Endothelial cell of umbilical vein (primary cell): ENCODE data around the gene MYZAP. TPM values are rescaled to one million over a fixed set of nuclear protein-coding genes. Genes with fewer than 3 reads are reported as not detected.

Experiments used
- BruUV-seq: library from RNA; stranded (reverse); fragments of 400-500 nt; replicated peaks from 2 replicates; lab custom pipeline; 2021; lab: Mats Ljungman, UMichigan
- CTCF ChIA-PET: fragments of 300-600, 350-600 bp; sonication (Branson Sonifier 250); formaldehyde crosslinking; loops from one replicate; lab custom pipeline; 2021; ENCODE audit warnings: antibody characterized with exemption, inconsistent platforms; lab: Charles Lee
- POLR2A ChIA-PET: fragments of 300-600, 350-600 bp; sonication (Branson Sonifier 250); formaldehyde crosslinking; loops from one replicate; lab custom pipeline; 2021; ENCODE audit warnings: antibody characterized with exemption, inconsistent platforms; lab: Charles Lee
- DNase-seq: peaks from one replicate; pipeline ENCODE4 v3.0.0-alpha.2; 2011; ENCODE audit warnings: low read depth, low spot score
- FAIRE-seq: peaks from 2 replicates; lab custom pipeline; 2011; peaks lifted over from hg19 to GRCh38; lab: Jason Lieb, UNC
- H2AFZ ChIP-seq: 2 replicates; pipeline ENCODE4 v1.6.0; 2012; ENCODE audit warnings: low read depth, low read length, control low read depth, inconsistent platforms
- H3K27ac ChIP-seq: 2 replicates; pipeline ENCODE4 v1.5.1; 2011; ENCODE audit warnings: low read depth, mild to moderate bottlenecking, control low read depth, low read length, moderate library complexity; ENCODE audit not compliant: insufficient read depth
- H3K27me3 ChIP-seq, 2 experiments: 2 replicates each; pipeline versions ENCODE4 v1.6.0 to v1.6.1; 2011; ENCODE audit warnings: low read length in 2 of 2, mixed read lengths in 1 of 2; ENCODE audit not compliant: control insufficient read depth in 2 of 2, insufficient read depth in 2 of 2
- H3K36me3 ChIP-seq, 2 experiments: 2 replicates in 1 of 2; 3 replicates in 1 of 2; pipeline ENCODE4 v1.5.1; 2011; ENCODE audit warnings: low read length in 2 of 2, mild to moderate bottlenecking in 1 of 2, moderate library complexity in 1 of 2; ENCODE audit not compliant: control insufficient read depth in 2 of 2, insufficient read depth in 2 of 2; ENCODE audit errors: extremely low read depth in 1 of 2
- H3K4me1 ChIP-seq: 3 replicates; pipeline ENCODE4 v1.5.1; 2011; ENCODE audit warnings: mild to moderate bottlenecking, low read length; ENCODE audit not compliant: control insufficient read depth, insufficient read depth; ENCODE audit errors: extremely low read depth
- H3K4me2 ChIP-seq: 2 replicates; pipeline ENCODE4 v1.6.1; 2011; ENCODE audit warnings: low read length, control low read depth, mixed read lengths; ENCODE audit not compliant: insufficient read depth
- H3K4me3 ChIP-seq, 3 experiments: fragments of 200-600 bp in 1 of 3; sonication (generic), shearing (Covaris generic) in 1 of 3; replicated peaks in 1 of 3; 2 replicates each; pipeline ENCODE4 v1.5.1; 2011 to 2016; ENCODE audit warnings: control low read depth in 3 of 3, low read length in 3 of 3, mild to moderate bottlenecking in 2 of 3, inconsistent platforms in 1 of 3, low read depth in 1 of 3, moderate library complexity in 1 of 3; ENCODE audit not compliant: insufficient read depth in 1 of 3
- H3K79me2 ChIP-seq: 2 replicates; pipeline ENCODE4 v1.6.0; 2012; ENCODE audit warnings: low read length, inconsistent platforms; ENCODE audit not compliant: control insufficient read depth, insufficient read depth
- H3K9ac ChIP-seq: replicated peaks from 2 replicates; pipeline ENCODE3; 2011; ENCODE audit warnings: low read length, control low read depth; ENCODE audit not compliant: insufficient read depth; ENCODE audit errors: extremely low read depth
- H3K9me1 ChIP-seq: replicated peaks from 3 replicates; pipeline ENCODE4 v1.6.0; 2011; ENCODE audit warnings: mild to moderate bottlenecking, low read length; ENCODE audit not compliant: control insufficient read depth, insufficient read depth; ENCODE audit errors: extremely low read depth
- H3K9me3 ChIP-seq: replicated peaks from 2 replicates; pipeline ENCODE4 v1.5.1; 2012; ENCODE audit warnings: low read length, inconsistent platforms; ENCODE audit not compliant: control insufficient read depth, insufficient read depth
- H4K20me1 ChIP-seq: replicated peaks from 2 replicates; pipeline ENCODE3; 2011; ENCODE audit warnings: mild to moderate bottlenecking, low read length; ENCODE audit not compliant: control insufficient read depth, insufficient read depth; ENCODE audit errors: extremely low read depth
- EZH2 ChIP-seq: IDR thresholded peaks from 2 replicates; pipeline ENCODE4 v1.6.1; 2012; ENCODE audit warnings: borderline replicate concordance, low read depth, mild to moderate bottlenecking, moderate library complexity, low read length, inconsistent platforms; ENCODE audit not compliant: severe bottlenecking
- FOS ChIP-seq: IDR thresholded peaks from 2 replicates; pipeline ENCODE4 v1.6.1; 2011; ENCODE audit warnings: mild to moderate bottlenecking, low read length, moderate library complexity, borderline replicate concordance; ENCODE audit not compliant: insufficient read depth
- GATA2 ChIP-seq: IDR thresholded peaks from 2 replicates; pipeline ENCODE4 v1.7.0; 2011; ENCODE audit warnings: low read depth, mild to moderate bottlenecking, moderate library complexity, mixed read lengths, low read length; ENCODE audit not compliant: insufficient read length, insufficient read depth
- JUN ChIP-seq: IDR thresholded peaks from 2 replicates; pipeline ENCODE4 v1.6.1; 2011; ENCODE audit warnings: borderline replicate concordance, low read depth; ENCODE audit not compliant: insufficient read length, insufficient read depth
- MYC ChIP-seq: IDR thresholded peaks from one replicate; pipeline ENCODE4 v1.6.1; 2011; ENCODE audit warnings: mild to moderate bottlenecking, low read depth, low read length
- POLR2A ChIP-seq: IDR thresholded peaks from 2 replicates; pipeline ENCODE4 v1.6.1; 2012; ENCODE audit warnings: low read depth, mild to moderate bottlenecking, control low read depth, low read length
- POLR2AphosphoS5 ChIP-seq: IDR thresholded peaks from 2 replicates; pipeline ENCODE4 v1.6.1; 2012; ENCODE audit warnings: low read depth, mild to moderate bottlenecking, control low read depth, low read length, moderate library complexity; ENCODE audit not compliant: insufficient read depth
- dilution Hi-C: fragments of 300-500 bp; cut with MboI; formaldehyde crosslinking; loops from one replicate; pipeline ENCODE4 v1.15.0; 2019; ENCODE audit warnings: low sequenced_read_pairs; ENCODE audit not compliant: extremely low pct_ligation_motif_present
- intact Hi-C: fragments of 100-400 bp; cut with micrococcal nuclease; formaldehyde crosslinking; loops from one replicate; pipeline ENCODE4 v1.10.0; 2022
- polyA plus RNA-seq, 4 experiments: library from polyadenylated mRNA; depleted of rRNA in 3 of 4; stranded (reverse) in 3 of 4; unstranded in 1 of 4; fragments of >200 nt; gene quantifications; 2 replicates each; pipeline versions ENCODE4 v1.2.1 to v1.2.3, GENCODE V29; 2011 to 2012; ENCODE audit warnings: missing spikeins in 1 of 4
- total RNA-seq: library from RNA; stranded (reverse); gene quantifications from 2 replicates; pipeline ENCODE4 v1.2.3, GENCODE V29; 2021
- TF ChIP-seq, protein P1 (sequence below), 2 donors: IDR thresholded peaks; 1 replicate in 1 of 2; 2 replicates in 1 of 2; pipeline ENCODE4 v1.5.1; 2011; ENCODE audit warnings: low read length in 2 of 2, mild to moderate bottlenecking in 2 of 2, moderate library complexity in 2 of 2, control low read depth in 1 of 2, inconsistent platforms in 1 of 2, low read depth in 1 of 2; ENCODE audit not compliant: insufficient read depth in 1 of 2; ENCODE audit errors: extremely low read depth in 1 of 2
- TF ChIP-seq, protein P2 (sequence below): IDR thresholded peaks from 2 replicates; pipeline ENCODE4 v1.6.1; 2011; ENCODE audit not compliant: insufficient read depth, insufficient read length

Gene MYZAP
- total and polyA plus RNA-seq, 2 donors (not counting 3 experiments of a cell fraction or from before 2014, with no cell fraction given) = 6.3 to 8.1 TPM

DNA sequence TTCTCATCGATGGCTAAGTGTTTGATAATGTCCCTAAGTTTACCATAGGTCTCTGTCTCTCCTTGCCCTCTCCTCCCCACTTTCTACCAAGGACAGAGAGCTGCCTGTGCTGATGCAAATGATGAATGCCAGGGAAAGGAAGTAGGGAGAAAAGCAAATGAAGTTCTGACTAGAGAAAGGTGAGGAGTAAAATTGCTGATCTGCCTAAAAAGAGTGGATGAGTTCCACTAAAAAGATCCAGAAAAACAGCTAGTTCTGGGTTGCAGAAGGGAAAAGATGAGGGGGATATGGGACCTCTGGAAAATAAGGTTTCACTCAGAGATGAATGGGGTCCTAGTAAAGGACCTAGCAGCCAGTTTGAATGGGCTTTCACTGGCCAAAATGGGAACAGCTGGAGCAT is 13.8 kb downstream of the MYZAP start:
- Histone ChIP-seq H3K9ac (no peak overlapping the region), H3K27ac (no peak overlapping the region), H3K27me3 (no peaks in the 10 kb centered on the region), H2AFZ (no peak overlapping the region), H3K4me1 (peaks cover 23% of the 10 kb centered on the region), H3K4me3 (no peak overlapping the region), H3K9me1 (no peaks in the 10 kb centered on the region), H3K9me3 (no peaks in the 10 kb centered on the region), H3K36me3 (peaks cover 0 to 13% of the 10 kb centered on the region in 2 experiments), H3K79me2 (no peaks in the 10 kb centered on the region), H4K20me1 (no peaks in the 10 kb centered on the region), H3K4me2 (no peak overlapping the region)
- FAIRE-seq = peak; percentile 57
- intact Hi-C loops (no loop called here), dilution Hi-C loops (no loop called here)
- CTCF ChIA-PET = interaction anchor here (1.4 to 1.5 kb wide), 3 partner anchors 10 to 44 kb away, joined by 3 to 5 read pairs (median 3); partner anchors contain the start of gene MYZAP
- no peak for DNase-seq
- no TSS peak for BruUV-seq
- POLR2A ChIA-PET = interaction anchor here (0.6 kb wide), 1 partner anchor 44 kb away, joined by 3 read pairs; no protein-coding TSS in a partner anchor
- TF ChIP-seq MYC (no peak), POLR2A (no peak), GATA2 (no peak), FOS (no peak), JUN (no peak), POLR2AphosphoS5 (no peak), EZH2 (no peak)
- TF ChIP-seq, protein P1, sequence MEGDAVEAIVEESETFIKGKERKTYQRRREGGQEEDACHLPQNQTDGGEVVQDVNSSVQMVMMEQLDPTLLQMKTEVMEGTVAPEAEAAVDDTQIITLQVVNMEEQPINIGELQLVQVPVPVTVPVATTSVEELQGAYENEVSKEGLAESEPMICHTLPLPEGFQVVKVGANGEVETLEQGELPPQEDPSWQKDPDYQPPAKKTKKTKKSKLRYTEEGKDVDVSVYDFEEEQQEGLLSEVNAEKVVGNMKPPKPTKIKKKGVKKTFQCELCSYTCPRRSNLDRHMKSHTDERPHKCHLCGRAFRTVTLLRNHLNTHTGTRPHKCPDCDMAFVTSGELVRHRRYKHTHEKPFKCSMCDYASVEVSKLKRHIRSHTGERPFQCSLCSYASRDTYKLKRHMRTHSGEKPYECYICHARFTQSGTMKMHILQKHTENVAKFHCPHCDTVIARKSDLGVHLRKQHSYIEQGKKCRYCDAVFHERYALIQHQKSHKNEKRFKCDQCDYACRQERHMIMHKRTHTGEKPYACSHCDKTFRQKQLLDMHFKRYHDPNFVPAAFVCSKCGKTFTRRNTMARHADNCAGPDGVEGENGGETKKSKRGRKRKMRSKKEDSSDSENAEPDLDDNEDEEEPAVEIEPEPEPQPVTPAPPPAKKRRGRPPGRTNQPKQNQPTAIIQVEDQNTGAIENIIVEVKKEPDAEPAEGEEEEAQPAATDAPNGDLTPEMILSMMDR (IDR thresholded peaks at IDR 0.05; ENCODE audit: extremely low read depth in 1 of 2, insufficient read depth in 1 of 2, low read depth in 1 of 2, low read length in 2 of 2) = no peak
- TF ChIP-seq, protein P2, sequence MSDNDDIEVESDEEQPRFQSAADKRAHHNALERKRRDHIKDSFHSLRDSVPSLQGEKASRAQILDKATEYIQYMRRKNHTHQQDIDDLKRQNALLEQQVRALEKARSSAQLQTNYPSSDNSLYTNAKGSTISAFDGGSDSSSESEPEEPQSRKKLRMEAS = no peak
